Activated CD4-positive, alpha-beta T cell treated with anti-CD3 and anti-CD28 coated beads, Interleukin-2, amount 50 U/mL, for 48 hours (primary cell): ENCODE measurements around the gene DCP1B.

Experiments used
- DNase-seq, 2 experiments: peaks; one replicate each; pipeline ENCODE4 v3.0.0-alpha.2; 2020

DCP1B gene

GRCh38 chr12:2017546-2018337 is 13.5 kb upstream of the DCP1B start:
- no peak for DNase-seq

- DNase-seq, result no peak
Observed at GRCh38 chr12:2016862-2017545, 12.7 kb upstream of the DCP1B start.

GRCh38 chr12:2014231-2014630 is 10.0 kb upstream of the DCP1B start:
- no peak for DNase-seq

GRCh38 chr12:2013527-2014223 is 9.4 kb upstream of the DCP1B start:
- DNase-seq, result no peak

GRCh38 chr12:2013086-2013485 is 8.8 kb upstream of the DCP1B start:
- no peak for DNase-seq

- no peak for DNase-seq
Observed at GRCh38 chr12:2011643-2012607, 7.7 kb upstream of the DCP1B start.

- DNase-seq, result no peak
Observed at GRCh38 chr12:2009623-2010022, 5.4 kb upstream of the DCP1B start.

GRCh38 chr12:2008677-2009076 is 4.4 kb upstream of the DCP1B start:
- DNase-seq, result no peak

- no peak for DNase-seq
Observed at GRCh38 chr12:2003676-2004112, 563 bp downstream of the DCP1B start.

GRCh38 chr12:1995205-1995896 is 8.9 kb downstream of the DCP1B start:
- peak in 1 of 2 experiments; percentile 7 for DNase-seq

- DNase-seq, result no peak
Observed at GRCh38 chr12:1994429-1995143, 9.7 kb downstream of the DCP1B start.

- DNase-seq, result no peak
Observed at GRCh38 chr12:1993871-1994371, 10.3 kb downstream of the DCP1B start.

GRCh38 chr12:1993341-1993740 is 10.9 kb downstream of the DCP1B start:
- no peak for DNase-seq

- no peak for DNase-seq
Observed at GRCh38 chr12:1992732-1993131, 11.5 kb downstream of the DCP1B start.

GRCh38 chr12:1989111-1989510 is 15.1 kb downstream of the DCP1B start:
- no peak for DNase-seq

- DNase-seq, result no peak
Observed at GRCh38 chr12:1984759-1985158, 19.5 kb downstream of the DCP1B start.

- DNase-seq, result no peak
Observed at GRCh38 chr12:1980282-1980681, 24.0 kb downstream of the DCP1B start.

GRCh38 chr12:1978078-1978862 is 26.0 kb downstream of the DCP1B start:
- no peak for DNase-seq

GRCh38 chr12:1977588-1977987 is 26.7 kb downstream of the DCP1B start:
- DNase-seq, result no peak

- DNase-seq, result no peak
Observed at GRCh38 chr12:1977109-1977508, 27.1 kb downstream of the DCP1B start.
